Loucy (cell line): Measurements from ENCODE around the gene LMAN2L.

Experiments used
- H2AFZ ChIP-seq: fragments of 200-600 bp; sonication (generic); 2 replicates; pipeline ENCODE4 v1.6.0; 2016; ENCODE audit warnings: antibody characterized with exemption, mild to moderate bottlenecking, low read length, moderate library complexity
- H3F3A ChIP-seq: fragments of 200-600 bp; 2 replicates; pipeline ENCODE4 v1.6.0; 2016; ENCODE audit warnings: antibody characterized with exemption, low read depth, mild to moderate bottlenecking
- H3K27me3 ChIP-seq: fragments of 200-600 bp; sonication (generic); 2 replicates; pipeline ENCODE4 v1.6.1; 2014; ENCODE audit warnings: low read length, mild to moderate bottlenecking; ENCODE audit not compliant: insufficient read depth, poor library complexity, severe bottlenecking
- H3K36me3 ChIP-seq: fragments of 200-600 bp; sonication (generic); 2 replicates; pipeline ENCODE4 v1.6.1; 2016; ENCODE audit warnings: low read length; ENCODE audit not compliant: insufficient read depth
- H3K4me1 ChIP-seq: fragments of 200-600 bp; sonication (generic); 2 replicates; pipeline ENCODE4 v1.5.1; 2014; ENCODE audit warnings: low read length, mild to moderate bottlenecking; ENCODE audit not compliant: insufficient read depth, poor library complexity, severe bottlenecking
- H3K4me2 ChIP-seq: fragments of 200-600 bp; sonication (generic); 2 replicates; pipeline ENCODE4 v1.6.0; 2014; ENCODE audit warnings: antibody characterized with exemption, low read length, low read depth, mild to moderate bottlenecking; ENCODE audit not compliant: poor library complexity, severe bottlenecking
- H3K4me3 ChIP-seq: fragments of 200-600 bp; sonication (generic); 2 replicates; pipeline ENCODE4 v1.5.1; 2014; ENCODE audit warnings: low read length, mild to moderate bottlenecking, mixed read lengths; ENCODE audit not compliant: poor library complexity, severe bottlenecking
- H3K79me2 ChIP-seq: fragments of 200-600 bp; sonication (generic); 2 replicates; pipeline ENCODE4 v1.6.1; 2014; ENCODE audit warnings: low read length; ENCODE audit not compliant: insufficient read depth
- H3K9ac ChIP-seq: fragments of 200-600 bp; sonication (generic); 2 replicates; pipeline ENCODE4 v1.6.0; 2014; ENCODE audit warnings: mild to moderate bottlenecking, low read depth, low read length, moderate library complexity; ENCODE audit not compliant: poor library complexity, severe bottlenecking
- H3K9me2 ChIP-seq: fragments of 200-600 bp; sonication (generic); replicated peaks from 2 replicates; pipeline ENCODE4 v1.6.1; 2016; ENCODE audit warnings: low read depth, low read length, mixed read lengths
- H3K9me3 ChIP-seq: fragments of 200-600 bp; sonication (generic); 2 replicates; pipeline ENCODE4 v1.6.1; 2014; ENCODE audit warnings: mild to moderate bottlenecking, antibody characterized with exemption, low read length, low read depth; ENCODE audit not compliant: insufficient read depth
- H4K20me1 ChIP-seq: fragments of 200-600 bp; sonication (generic); 2 replicates; pipeline ENCODE4 v1.6.0; 2014; ENCODE audit warnings: antibody characterized with exemption, low read length, mild to moderate bottlenecking; ENCODE audit not compliant: insufficient read depth, poor library complexity, severe bottlenecking
- EZH2phosphoT487 ChIP-seq: fragments of 200-600 bp; IDR thresholded peaks from 2 replicates; pipeline ENCODE4 v1.6.1; 2018; ENCODE audit warnings: antibody characterized with exemption, mild to moderate bottlenecking, moderate library complexity, borderline replicate concordance
- TF ChIP-seq, protein P1 (sequence below): fragments of 200-600 bp; sonication (generic); conservative IDR thresholded peaks from 2 replicates; pipeline ENCODE4 v1.5.1; 2014; ENCODE audit warnings: mild to moderate bottlenecking, antibody characterized with exemption, low read length

LMAN2L gene

GRCh38 chr2:96770442-96771202 lies 30.8 kb upstream of the LMAN2L start:
- Histone ChIP-seq H3K4me1 (peaks cover 7% of the 10 kb centered on the region), H3K36me3 (no peaks in the 10 kb centered on the region), H3F3A (no peaks in the 10 kb centered on the region), H3K27me3 (no peaks in the 10 kb centered on the region), H3K79me2 (no peaks in the 10 kb centered on the region), H3K4me2 (no peak overlapping the region), H3K9ac (no peak overlapping the region), H3K9me2 (no peaks in the 10 kb centered on the region), H4K20me1 (no peaks in the 10 kb centered on the region), H2AFZ (no peak overlapping the region), H3K9me3 (no peaks in the 10 kb centered on the region), H3K4me3 (no peak overlapping the region)
- TF ChIP-seq, protein P1, sequence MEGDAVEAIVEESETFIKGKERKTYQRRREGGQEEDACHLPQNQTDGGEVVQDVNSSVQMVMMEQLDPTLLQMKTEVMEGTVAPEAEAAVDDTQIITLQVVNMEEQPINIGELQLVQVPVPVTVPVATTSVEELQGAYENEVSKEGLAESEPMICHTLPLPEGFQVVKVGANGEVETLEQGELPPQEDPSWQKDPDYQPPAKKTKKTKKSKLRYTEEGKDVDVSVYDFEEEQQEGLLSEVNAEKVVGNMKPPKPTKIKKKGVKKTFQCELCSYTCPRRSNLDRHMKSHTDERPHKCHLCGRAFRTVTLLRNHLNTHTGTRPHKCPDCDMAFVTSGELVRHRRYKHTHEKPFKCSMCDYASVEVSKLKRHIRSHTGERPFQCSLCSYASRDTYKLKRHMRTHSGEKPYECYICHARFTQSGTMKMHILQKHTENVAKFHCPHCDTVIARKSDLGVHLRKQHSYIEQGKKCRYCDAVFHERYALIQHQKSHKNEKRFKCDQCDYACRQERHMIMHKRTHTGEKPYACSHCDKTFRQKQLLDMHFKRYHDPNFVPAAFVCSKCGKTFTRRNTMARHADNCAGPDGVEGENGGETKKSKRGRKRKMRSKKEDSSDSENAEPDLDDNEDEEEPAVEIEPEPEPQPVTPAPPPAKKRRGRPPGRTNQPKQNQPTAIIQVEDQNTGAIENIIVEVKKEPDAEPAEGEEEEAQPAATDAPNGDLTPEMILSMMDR, result no peak
- TF ChIP-seq EZH2phosphoT487, result no peak

GRCh38 chr2:96769814-96770213 lies 29.9 kb upstream of the LMAN2L start:
- no peaks in the 10 kb centered on the region for H3K36me3 ChIP-seq
- no peaks in the 10 kb centered on the region for H3K27me3 ChIP-seq
- no peak overlapping the region for H2AFZ ChIP-seq
- no peaks in the 10 kb centered on the region for H3F3A ChIP-seq
- H3K4me3 ChIP-seq, result no peak overlapping the region
- no peaks in the 10 kb centered on the region for H3K9me2 ChIP-seq
- H3K4me2 ChIP-seq, result no peak overlapping the region
- no peaks in the 10 kb centered on the region for H3K79me2 ChIP-seq
- TF ChIP-seq EZH2phosphoT487, result no peak
- TF ChIP-seq, protein P1, result no peak
- no peaks in the 10 kb centered on the region for H3K9me3 ChIP-seq
- no peaks in the 10 kb centered on the region for H4K20me1 ChIP-seq
- H3K4me1 ChIP-seq, result peaks cover 10% of the 10 kb centered on the region
- no peak overlapping the region for H3K9ac ChIP-seq

DNA sequence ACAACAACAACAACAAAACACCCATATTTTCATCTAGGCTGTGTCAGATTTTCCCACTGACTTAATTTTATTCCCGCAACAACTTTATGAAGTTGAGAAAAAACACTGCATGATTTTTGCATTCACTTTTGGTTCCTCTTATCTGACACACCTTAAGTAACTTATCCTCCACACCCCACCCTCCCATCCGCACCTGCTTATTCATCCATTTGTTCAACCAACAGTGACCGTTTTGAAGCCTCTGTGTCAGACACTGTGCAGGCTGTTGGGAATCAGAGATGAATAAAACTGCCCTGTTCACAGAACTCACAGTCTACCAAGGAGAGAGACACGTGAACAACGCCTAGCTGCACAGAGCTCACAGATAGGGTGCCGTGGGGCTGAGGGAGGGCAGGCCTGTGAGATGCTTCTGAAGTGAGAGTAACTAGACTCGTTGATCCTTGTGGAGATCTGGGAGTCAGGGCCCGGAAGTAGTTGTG lies 28.3 kb upstream of the LMAN2L start:
- Histone ChIP-seq H2AFZ (no peak overlapping the region), H3K4me2 (no peak overlapping the region), H3F3A (no peaks in the 10 kb centered on the region), H3K36me3 (no peaks in the 10 kb centered on the region), H3K4me3 (no peak overlapping the region), H3K27me3 (no peaks in the 10 kb centered on the region), H3K9me2 (no peaks in the 10 kb centered on the region), H3K4me1 (peaks cover 16% of the 10 kb centered on the region), H3K79me2 (no peaks in the 10 kb centered on the region), H3K9me3 (no peaks in the 10 kb centered on the region), H3K9ac (no peak overlapping the region), H4K20me1 (no peaks in the 10 kb centered on the region)
- no peak for TF ChIP-seq EZH2phosphoT487
